HL-60/S4 (cell line): ENCODE data around the gene CD99L2.

Experiments used
- in situ Hi-C: fragments of 300-500 bp; cut with MboI; formaldehyde crosslinking; loops from 2 replicates; pipeline ENCODE4 v1.14.3; 2022; ENCODE audit warnings: low sequenced_read_pairs

The CD99L2 gene

DNA sequence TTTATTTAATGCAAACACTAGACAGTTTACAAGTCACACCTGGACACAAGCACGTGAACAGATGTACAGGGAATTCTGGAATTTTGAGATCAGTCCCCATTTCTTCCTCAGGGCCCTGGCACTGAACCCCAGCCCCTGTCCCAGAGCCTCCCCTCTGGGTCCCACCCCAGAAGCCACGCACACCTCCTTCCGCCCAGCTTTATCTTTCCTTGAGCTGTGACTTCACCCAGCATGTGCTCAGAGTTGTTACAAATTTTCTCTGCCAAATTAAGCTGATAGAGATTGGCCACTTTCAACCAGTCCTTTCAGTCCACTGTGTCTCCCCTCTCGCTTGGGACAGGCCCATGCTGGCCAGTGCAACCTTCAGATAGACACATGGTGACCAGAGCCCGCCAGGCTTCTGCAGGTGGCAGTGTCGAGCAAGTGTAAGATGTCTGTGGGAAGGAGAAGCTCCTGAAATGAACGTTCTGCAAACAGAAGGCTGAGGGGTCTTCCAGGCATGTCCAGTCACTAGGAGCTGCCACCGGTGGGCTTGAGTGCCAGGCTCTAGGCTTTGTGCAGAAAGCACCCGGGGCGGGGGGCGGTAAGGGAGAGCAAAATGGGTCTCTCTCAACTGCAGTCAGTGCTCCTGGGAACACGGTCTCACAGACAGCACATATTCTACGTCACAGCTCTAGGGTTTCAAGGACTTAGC is 132.0 kb downstream of the CD99L2 start:
- in situ Hi-C loops, result no loop called here

DNA sequence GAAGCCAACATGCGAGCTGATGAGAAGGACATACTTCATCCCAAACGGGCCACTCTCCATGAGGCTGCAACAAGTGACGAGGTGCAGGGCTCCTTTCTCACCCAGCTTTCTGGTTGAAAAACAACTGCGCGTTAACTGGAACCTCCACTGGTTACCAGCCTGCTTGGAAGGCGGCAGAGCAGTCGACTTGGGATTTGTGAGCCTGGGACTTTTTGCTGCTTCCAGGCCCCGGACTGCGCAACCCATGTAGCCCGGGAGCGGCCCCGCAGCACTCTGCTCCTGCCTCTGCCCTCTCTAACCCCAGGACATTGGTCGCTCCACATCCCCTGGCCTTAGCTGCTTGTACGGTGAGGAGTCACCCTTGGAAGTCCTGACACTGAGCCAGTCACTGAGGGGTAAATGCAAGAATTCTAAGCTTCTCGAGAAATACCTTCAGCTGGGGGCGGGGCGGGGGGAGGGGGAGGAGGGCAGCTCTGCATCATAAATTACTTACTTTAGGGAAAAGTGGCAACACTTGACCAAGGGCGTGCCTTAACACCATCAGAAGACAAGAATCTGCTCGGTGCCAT is 132.6 kb downstream of the CD99L2 start:
- in situ Hi-C loops, result no loop called here

DNA sequence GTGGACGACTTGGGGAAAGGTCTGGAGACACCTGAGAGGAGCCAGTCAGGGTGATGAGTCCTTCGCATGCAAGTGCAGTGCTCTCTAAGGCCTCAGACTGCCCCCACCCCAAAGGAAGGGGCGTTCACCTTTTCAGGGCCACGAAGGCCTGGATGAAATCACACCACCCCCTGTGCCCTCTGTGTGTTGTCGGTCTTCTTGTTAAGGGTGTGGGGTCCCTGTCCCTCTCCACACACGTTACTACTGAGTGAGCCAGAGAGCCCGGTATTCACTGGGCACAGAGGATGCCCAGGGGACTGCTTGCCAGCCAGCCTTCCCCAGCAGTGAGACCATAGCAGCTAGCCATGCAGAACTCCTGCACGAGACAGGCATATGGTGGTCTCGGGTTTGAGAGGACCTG is 133.2 kb downstream of the CD99L2 start:
- in situ Hi-C loops, result no loop called here

DNA sequence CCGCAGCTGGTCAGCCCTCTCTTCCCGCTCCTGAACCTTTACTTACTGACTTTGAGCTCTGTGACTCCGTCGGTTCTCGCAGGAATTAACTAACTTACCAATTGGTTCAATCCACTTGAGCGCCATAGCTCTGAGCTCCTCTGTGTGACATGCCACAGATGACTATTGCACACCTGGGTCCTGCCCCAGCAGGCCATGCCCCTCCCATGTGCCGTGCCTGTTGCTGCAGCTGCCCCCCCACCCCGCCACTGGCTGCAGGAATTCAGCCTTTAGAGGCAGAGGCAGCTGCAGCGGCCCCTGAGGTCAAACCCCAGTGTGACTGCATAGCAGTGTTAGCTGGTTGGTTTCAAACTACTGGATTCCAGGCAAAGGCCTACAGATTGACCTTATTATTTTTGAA is 134.7 kb downstream of the CD99L2 start:
- in situ Hi-C loops, result no loop called here

DNA sequence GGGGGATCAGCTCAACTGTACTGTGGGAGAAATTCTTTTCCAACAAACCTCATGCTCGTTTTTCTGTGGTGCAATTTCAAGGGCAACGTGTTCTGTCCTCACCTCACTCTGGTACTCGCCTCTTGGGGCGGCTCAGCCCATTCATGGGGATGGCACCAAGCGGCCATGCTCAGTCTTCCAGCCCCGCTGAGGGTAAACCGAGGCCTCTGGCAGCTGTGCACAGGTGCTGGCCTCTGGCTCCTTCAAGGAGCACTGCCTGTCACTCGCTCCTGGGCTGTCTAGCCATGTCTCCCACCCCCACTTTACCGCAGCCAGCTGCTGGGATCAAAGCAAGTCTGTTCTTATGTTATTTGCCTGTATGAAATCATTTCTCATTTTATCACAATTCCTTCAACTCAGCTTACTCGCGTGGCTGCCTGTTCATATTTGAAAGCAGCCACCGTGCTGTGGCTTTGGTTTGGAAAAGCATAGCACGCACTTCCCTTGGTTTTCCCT is 135.1 kb downstream of the CD99L2 start:
- in situ Hi-C loops, result no loop called here

DNA sequence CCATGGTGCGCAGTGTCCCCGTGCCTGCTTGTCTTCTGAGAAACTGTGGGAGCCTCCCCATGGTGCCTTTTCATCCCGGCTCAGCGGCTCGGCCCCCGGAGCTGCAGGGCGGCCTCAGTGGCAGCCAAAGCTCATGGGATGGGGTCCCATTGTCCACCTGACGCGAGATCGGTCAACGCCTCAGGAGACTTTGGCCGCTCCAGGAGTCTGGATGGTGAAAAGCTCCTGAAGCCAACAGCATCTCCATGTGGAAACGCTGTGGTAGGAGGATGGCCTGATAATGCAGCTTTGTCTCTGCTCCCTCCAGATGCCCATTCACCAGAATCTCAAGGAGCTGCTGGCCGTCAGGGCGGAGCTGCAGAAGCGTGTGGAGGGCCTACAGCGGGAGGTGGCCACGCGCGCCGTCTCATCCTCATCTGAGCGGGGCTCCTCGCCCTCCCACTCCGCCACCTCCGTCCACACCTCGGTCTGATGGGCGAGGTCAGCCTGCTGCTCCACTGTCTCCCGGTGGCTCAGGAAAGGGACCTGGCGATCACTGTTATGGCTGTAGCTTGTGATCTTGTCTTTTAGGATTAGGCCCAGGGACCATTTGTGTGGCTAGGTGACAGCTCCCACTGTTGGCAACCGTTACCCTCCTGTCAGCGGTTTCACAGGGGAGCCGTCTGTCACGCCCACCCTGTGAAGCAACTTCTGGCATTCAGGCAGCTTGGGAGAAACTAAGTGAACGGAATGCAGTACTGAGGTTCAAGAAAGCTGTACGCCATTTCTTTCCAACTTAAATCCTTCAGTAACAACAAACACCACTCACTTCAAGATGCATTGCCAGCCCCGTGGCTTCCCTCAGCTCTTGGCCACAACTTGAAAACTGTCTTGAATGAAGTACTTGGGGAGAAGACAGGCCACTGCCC is 136.0 kb downstream of the CD99L2 start:
- in situ Hi-C loops, result no loop called here

DNA sequence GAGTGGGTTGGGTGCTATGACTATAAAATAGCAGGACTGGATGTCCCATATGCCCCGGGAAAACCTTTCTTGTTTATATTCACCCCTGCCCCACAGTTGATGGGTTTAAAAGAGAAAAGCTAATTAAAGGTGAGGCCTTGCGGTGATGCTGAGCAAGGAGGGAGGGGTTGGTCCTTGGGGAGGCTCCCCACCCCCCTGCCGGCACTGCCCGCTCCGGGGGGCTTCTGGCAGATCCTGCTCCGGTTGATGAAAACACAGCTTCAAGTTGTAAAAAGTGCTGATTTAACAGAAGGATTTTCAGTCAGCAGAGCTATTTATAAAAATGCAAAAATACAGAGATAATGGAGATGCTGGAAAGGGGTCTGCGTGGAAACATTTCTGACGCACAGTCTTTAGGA is 136.7 kb downstream of the CD99L2 start:
- in situ Hi-C loops, result no loop called here

DNA sequence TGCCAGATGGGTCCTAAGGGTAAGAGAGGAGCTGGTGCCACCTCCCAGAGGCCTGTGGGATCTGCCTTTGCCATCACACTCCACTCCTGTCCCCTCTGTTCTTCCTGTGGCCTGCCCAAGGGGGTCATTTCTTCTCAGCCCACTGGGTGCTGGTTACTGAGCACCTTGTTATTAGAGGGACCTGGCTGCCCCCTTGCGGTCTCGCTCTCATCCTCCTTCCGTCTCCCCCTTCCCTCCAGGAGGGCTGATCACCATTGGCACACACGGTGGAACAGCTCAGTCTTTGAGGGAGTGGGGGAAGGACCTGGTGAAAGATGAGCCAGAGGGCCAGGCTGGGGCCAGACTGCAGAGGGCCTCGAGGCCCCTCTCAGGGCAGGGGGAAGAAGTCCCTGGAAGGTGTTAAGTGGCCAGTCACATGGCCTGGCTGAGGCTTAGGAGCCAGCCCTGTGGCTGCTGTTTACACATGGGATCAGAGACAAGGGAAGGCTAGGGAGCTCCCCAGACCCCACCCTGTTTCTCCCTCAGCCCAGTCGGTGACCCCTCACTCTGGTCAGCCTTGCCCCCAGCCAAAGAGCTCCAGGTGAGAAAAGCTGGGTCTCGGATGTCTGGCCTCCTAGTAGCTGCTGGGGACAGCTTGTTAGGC is 137.2 kb downstream of the CD99L2 start:
- in situ Hi-C loops, result no loop called here

DNA sequence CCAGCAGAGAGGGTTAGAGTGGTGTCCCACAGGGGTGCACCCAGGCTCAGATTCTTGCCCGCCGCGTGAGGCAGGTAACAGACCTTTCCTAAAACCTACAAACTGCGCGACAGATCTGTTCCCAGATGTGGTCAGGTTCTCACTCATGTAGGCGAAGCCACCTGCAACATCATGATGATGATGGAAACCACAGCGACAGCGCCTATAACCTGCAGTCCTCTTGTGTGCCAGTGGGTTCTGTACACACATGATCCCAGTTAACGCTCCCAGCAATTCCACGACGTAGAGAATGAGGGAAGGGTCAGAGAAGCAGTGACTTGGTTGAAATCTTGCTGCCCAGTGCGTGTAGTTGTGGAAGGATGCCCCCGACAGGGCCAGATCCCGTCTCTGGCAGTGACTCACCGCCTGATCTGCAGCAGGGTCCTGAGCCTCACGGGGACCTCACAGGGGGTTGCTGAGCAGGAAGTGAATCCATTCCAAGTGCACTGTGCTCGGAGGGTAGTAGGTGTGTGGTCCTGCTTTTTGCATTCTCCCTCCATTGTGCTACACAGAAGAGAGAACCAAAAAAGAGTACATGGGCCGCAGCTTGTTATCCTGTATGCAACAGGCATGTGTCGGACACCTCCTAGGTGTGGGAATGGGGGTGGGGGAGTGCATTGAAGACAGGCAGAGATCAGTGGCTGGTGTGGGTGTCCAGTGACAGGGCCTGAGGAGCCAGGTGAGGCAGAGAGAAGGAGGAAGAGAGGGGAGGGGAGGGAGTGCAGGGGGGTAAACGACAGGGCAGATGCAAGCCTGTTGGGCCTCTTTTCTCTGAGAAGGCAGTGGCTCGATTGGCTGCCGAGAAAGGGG is 138.7 kb downstream of the CD99L2 start:
- in situ Hi-C loops, result no loop called here

DNA sequence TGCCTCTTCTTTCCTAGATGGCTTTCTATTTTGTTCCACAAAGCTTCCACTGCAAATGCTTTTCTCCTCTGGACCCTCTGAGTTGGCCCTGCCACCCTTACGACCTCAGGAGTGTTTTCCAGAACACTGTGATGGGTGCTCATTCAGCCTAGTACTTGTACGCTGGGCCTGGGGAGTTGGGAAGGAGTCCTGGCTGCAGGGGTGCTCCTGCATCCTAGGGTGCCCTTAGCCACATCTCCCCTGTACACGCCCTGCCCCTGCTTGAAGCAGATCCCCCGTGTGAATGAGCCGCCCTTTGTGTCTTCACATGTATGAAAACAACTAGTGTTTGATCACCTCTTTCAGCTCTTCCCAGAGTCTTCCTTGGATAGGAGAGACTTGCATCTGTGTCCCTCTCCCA is 141.1 kb downstream of the CD99L2 start:
- in situ Hi-C loops, result no loop called here

DNA sequence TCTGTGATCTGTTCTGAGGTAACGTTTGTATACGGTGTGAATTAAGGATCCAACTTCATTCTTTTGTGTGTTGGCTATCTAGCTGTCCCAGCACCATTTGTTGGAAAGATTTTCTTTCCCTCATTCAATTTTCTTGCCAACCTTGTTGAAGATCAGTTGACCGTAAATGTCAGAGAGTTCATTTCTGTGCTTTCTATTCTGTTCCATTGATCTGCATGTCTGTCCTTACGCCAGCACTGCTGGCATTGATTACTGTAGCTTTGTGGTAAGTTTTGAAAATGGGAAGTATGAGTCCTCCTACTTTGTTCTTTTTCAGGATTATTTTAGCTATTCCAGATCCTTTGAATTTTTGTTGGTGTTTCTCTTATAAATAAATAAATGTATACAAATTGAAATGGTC is 144.5 kb downstream of the CD99L2 start:
- in situ Hi-C loops, result no loop called here

DNA sequence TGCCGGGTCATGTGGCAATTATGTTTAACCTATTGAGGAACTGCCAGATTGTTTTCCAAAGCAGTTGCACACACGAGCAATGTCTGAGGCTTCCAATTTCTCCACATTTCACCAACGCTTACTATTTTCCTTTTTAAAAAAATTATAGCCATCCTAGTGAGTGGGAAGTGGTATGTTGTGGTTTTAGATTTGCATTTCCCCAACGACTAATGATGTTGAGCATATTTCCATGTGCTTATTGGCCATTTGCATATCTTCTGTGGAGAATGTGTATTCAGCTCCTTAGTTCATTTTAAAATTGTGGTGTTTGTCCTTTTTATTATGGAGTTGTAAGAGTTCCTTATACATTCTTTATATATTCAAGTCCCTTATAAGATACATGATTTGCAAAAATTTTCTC is 145.1 kb downstream of the CD99L2 start:
- in situ Hi-C loops, result no loop called here

DNA sequence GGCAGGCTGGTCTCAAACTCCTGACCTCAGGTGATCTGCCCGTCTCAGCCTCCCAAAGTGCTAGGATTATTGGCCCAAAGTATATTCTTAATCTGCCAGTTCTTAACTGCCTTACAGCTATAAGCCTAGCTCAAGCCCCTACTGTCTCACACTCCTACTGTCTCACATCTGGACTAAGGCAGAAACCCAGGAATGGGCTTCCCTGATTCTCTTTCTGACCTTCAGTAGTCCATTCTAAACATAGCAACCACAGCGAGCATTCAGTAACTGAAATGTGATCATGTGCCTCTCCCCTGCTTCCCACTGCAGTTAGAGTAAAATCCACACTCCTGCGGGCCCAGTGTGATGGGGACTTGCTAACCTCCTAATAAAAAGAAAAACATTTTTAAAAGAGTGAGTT is 146.3 kb downstream of the CD99L2 start:
- in situ Hi-C loops, result no loop called here

DNA sequence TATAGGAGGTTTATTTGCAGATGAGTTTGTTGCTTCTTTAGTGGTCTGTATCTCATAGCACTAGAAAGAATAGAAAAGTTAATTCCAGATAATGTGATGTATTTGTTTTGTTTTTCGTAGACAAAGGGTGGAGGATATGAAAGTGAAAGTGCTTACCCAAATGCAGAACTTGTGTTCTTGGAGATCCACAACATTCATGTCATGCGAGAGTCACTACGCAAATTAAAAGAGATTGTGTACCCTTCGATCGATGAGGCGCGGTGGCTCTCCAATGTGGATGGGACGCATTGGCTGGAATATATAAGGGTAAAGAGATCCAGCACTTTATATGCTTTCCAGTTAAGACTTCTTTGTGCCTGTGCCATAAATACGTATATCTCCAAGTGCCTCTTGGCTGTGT is 162.0 kb downstream of the CD99L2 start:
- in situ Hi-C loops, result no loop called here

DNA sequence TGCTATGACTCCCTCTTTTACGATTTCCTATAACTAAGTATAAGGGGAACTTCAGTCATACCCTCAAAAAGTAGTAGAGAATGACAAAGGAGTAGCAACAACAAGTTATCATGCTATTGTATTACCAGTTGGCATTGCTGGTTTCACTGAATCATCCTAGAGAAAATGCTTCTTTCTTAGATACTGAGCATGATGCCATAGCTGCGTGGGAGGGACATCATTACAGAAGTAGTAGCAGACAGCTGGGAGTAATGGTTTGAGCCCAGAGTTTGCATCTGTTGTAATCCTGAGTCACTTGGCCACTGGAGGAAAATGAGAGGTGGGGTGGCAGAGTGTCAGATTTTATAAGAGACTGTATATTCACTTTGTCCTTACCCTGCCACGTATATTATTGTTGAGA is 166.7 kb downstream of the CD99L2 start:
- in situ Hi-C loops, result no loop called here

DNA sequence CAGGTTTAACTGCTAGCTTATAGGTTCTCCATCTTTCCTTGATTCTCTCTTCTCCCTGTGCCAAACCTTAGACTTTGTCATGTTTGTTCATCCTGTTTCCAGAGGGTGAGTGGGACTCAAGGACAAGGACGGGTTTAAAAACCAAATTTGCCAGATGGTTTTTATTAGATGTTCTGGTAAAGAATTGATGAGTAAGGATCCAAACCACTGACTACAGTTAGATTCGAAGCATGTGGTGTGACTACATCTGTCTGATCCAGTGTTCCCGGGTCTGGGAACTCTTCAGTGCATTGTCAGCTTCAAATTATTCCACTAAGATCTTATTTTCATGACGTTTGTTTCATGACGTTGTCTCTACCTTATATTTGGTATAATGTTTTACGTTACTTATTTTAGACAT is 167.7 kb downstream of the CD99L2 start:
- in situ Hi-C loops, result no loop called here

DNA sequence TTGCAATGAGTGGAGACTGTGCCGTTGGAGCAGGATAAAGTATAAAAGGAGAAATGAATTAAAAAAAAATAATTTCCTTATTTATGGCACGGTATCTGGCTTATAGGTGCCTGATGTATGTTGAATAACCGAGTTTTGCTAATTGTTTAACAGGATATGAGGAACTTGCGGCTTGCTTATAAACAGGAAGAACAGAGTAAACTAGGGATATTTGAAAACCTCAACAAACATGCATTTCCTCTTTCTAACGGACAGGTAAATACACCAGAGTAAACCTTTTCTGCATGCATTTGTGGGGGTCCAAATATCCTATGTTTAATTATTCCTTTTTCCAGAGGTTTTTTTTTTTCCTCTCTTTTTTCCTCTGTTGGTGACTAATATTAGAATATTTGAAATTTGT is 168.5 kb downstream of the CD99L2 start:
- in situ Hi-C loops, result no loop called here

DNA sequence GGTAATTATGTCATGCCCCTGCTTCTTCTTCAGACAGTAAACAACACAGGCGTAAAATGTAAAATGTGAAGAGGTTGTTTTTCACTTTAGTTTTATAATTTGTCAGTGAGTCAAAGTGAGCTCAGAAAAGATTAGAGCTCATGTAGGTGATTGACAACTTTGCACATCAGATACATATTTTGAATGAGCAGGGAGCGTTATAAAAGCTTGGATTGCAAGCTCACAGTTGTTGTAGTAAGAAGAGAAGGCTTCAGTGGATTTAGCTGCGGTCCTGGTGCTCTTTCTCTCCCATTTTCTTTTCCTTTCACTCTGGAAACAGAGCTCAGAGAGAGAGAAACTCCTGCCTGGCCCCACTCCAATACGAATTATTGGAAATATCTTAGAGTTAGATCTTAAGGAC is 178.8 kb downstream of the CD99L2 start:
- in situ Hi-C loops, result loop anchor here (25.0 kb wide), 1 partner anchor 757 kb away; no protein-coding TSS in a partner anchor
